Measurements from ENCODE around the gene INCA1.

DNA sequence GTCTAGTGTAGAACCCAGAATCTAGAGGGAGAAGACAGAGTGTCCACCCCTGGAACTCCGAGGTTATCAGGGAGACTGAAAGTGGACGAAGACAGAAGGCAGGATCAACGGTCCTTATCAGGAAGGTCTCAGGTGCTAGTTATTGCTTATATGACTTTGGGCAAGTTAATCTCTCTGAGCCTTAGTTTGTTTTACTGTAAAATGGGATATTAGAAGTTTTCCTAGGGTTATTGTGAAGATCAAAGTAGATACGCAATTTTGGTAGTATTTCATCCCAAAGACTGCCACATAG lies 56.1 kb downstream of the INCA1 start:
- TF ChIP-seq EP300 (conservative IDR thresholded peaks at IDR 0.05; ENCODE audit: poor library complexity, severe bottlenecking) (no peak), POLR2AphosphoS5 (IDR thresholded peaks at IDR 0.05) (no peak)

All from neural cell (in vitro differentiated cells).